Activated CD8-positive, alpha-beta T cell treated with anti-CD3 and anti-CD28 coated beads, Interleukin-2, amount 10 ng/mL, durations not matched to agents 7 days and 5 days (primary cell): ENCODE data around the gene FMNL3. TPM values are rescaled to one million over a fixed set of nuclear protein-coding genes. Genes with fewer than 3 reads are reported as not detected.
A peak's percentile ranks its signal among the peaks of the same experiment; 100 is the strongest.

ENCODE experiments used
- ATAC-seq: fragments of 150-1000 bp; cut with Tn5 transposase; one replicate; pipeline ENCODE4 v1.10.0; 2021; ENCODE audit warnings: moderate library complexity
- CTCF ChIA-PET: fragments of 350-600 bp; sonication (Branson Sonifier 250); formaldehyde crosslinking; loops from one replicate; lab custom pipeline; 2021; ENCODE audit warnings: antibody characterized with exemption; lab: Charles Lee
- POLR2A ChIA-PET: fragments of 350-600 bp; sonication (Branson Sonifier 250); formaldehyde crosslinking; loops from one replicate; lab custom pipeline; 2021; ENCODE audit warnings: antibody characterized with exemption; lab: Charles Lee
- DNase-seq: peaks from one replicate; pipeline ENCODE4 v3.0.0-alpha.2; 2020
- H3K27ac Mint-ChIP-seq: one replicate; pipeline ENCODE4 v1.8.0; 2021; ENCODE audit warnings: mild to moderate bottlenecking, mixed read lengths
- H3K27me3 Mint-ChIP-seq: one replicate; pipeline ENCODE4 v1.8.0; 2021; ENCODE audit warnings: low read depth, mixed read lengths
- H3K36me3 Mint-ChIP-seq: one replicate; pipeline ENCODE4 v1.8.0; 2021; ENCODE audit warnings: low read depth, mixed read lengths
- H3K4me1 Mint-ChIP-seq: one replicate; pipeline ENCODE4 v1.8.0; 2021; ENCODE audit warnings: low read depth, mixed read lengths
- H3K4me3 Mint-ChIP-seq: one replicate; pipeline ENCODE4 v1.8.0; 2021; ENCODE audit warnings: mild to moderate bottlenecking, mixed read lengths
- H3K9me3 Mint-ChIP-seq: one replicate; pipeline ENCODE4 v1.8.0; 2022; ENCODE audit warnings: mixed read lengths; ENCODE audit not compliant: insufficient read depth
- total RNA-seq, 2 experiments: library from RNA; stranded (reverse); gene quantifications; one replicate each; pipeline ENCODE4 v1.2.3, GENCODE V29; 2021

The FMNL3 gene
- total RNA-seq, 2 experiments from 2014 or later, result 53.5 to 54.5 TPM

- Mint-ChIP-seq H3K9me3 (no peaks in the 10 kb centered on the region), H3K27ac (peak overlapping the region; percentile 85), H3K27me3 (no peaks in the 10 kb centered on the region), H3K4me3 (peak overlapping the region; percentile 20), H3K4me1 (peaks cover 81% of the 10 kb centered on the region), H3K36me3 (peaks cover 63% of the 10 kb centered on the region)
- POLR2A ChIA-PET, result interaction anchor here (1.1 to 3.9 kb wide), 3 partner anchors 8 to 40 kb away, joined by 3 to 30 read pairs (median 18); partner anchors contain the start of gene FMNL3
- ATAC-seq, result no peak
- no peak for DNase-seq
- CTCF ChIA-PET, result interaction anchor here (0.6 to 6.4 kb wide), 9 partner anchors 8 to 46 kb away, joined by 3 to 97 read pairs (median 9); partner anchors contain the start of gene FMNL3
Measured at GRCh38 chr12:49664591-49665239, 42.5 kb downstream of the FMNL3 start.

GRCh38 chr12:49664167-49664566 is 43.0 kb downstream of the FMNL3 start:
- DNase-seq (no peak), ATAC-seq (no peak)
- H3K4me1 Mint-ChIP-seq, result peaks cover 79% of the 10 kb centered on the region
- CTCF ChIA-PET, result interaction anchor here (0.6 to 6.4 kb wide), 10 partner anchors 9 to 175 kb away, joined by 3 to 97 read pairs (median 8); partner anchors contain the start of gene FMNL3
- H3K9me3 Mint-ChIP-seq, result no peaks in the 10 kb centered on the region
- POLR2A ChIA-PET, result interaction anchor here (1.1 to 3.9 kb wide), 4 partner anchors 9 to 41 kb away, joined by 3 to 30 read pairs (median 11); partner anchors contain the start of gene FMNL3
- H3K27me3 Mint-ChIP-seq, result no peaks in the 10 kb centered on the region
- peaks cover 65% of the 10 kb centered on the region for H3K36me3 Mint-ChIP-seq
- H3K27ac Mint-ChIP-seq, result peak overlapping the region; percentile 97
- peak overlapping the region; percentile 20 for H3K4me3 Mint-ChIP-seq

GRCh38 chr12:49662998-49663843 is 44.0 kb downstream of the FMNL3 start:
- Mint-ChIP-seq H3K9me3 (no peaks in the 10 kb centered on the region), H3K36me3 (peaks cover 67% of the 10 kb centered on the region), H3K27ac (peak overlapping the region; percentile 97), H3K4me1 (peaks cover 73% of the 10 kb centered on the region), H3K4me3 (peak overlapping the region; percentile 74), H3K27me3 (no peaks in the 10 kb centered on the region)
- ATAC-seq (peak; percentile 98), DNase-seq (peak; percentile 90)
- ChIA-PET CTCF (interaction anchor here (0.9 to 6.4 kb wide), 14 partner anchors 10 to 176 kb away, joined by 3 to 97 read pairs (median 8); partner anchors contain the start of genes FMNL3 and TMBIM6), POLR2A (interaction anchor here (0.8 to 3.9 kb wide), 14 partner anchors 8 to 297 kb away, joined by 3 to 30 read pairs (median 4); partner anchors contain the start of gene FMNL3)

- no peak for ATAC-seq
- ChIA-PET POLR2A (interaction anchor here (1.0 to 1.7 kb wide), 3 partner anchors 37 to 80 kb away, joined by 3 to 6 read pairs (median 4); partner anchors contain the start of gene TMBIM6), CTCF (interaction anchor here (1.5 to 6.4 kb wide), 5 partner anchors 11 to 101 kb away, joined by 6 to 97 read pairs (median 17); partner anchors contain the start of gene FMNL3)
- peak overlapping the region; percentile 97 for H3K27ac Mint-ChIP-seq
- H3K36me3 Mint-ChIP-seq, result peaks cover 69% of the 10 kb centered on the region
- no peak overlapping the region for H3K4me3 Mint-ChIP-seq
- DNase-seq, result no peak
- H3K9me3 Mint-ChIP-seq, result no peaks in the 10 kb centered on the region
- peaks cover 66% of the 10 kb centered on the region for H3K4me1 Mint-ChIP-seq
- no peaks in the 10 kb centered on the region for H3K27me3 Mint-ChIP-seq
Measured at GRCh38 chr12:49661746-49662145, 45.5 kb downstream of the FMNL3 start.

- Mint-ChIP-seq H3K27ac (peak overlapping the region; percentile 97), H3K27me3 (no peaks in the 10 kb centered on the region), H3K9me3 (no peaks in the 10 kb centered on the region), H3K4me1 (peaks cover 69% of the 10 kb centered on the region), H3K4me3 (no peak overlapping the region), H3K36me3 (peaks cover 73% of the 10 kb centered on the region)
- DNase-seq (no peak), ATAC-seq (no peak)
- ChIA-PET POLR2A (interaction anchor here (1.0 to 1.5 kb wide), 2 partner anchors 42 to 80 kb away, joined by 3 to 4 read pairs; partner anchors contain the start of gene TMBIM6), CTCF (interaction anchor here (1.1 to 6.4 kb wide), 5 partner anchors 14 to 178 kb away, joined by 4 to 97 read pairs (median 5); partner anchors contain the start of genes FMNL3 and TMBIM6)
Measured at GRCh38 chr12:49661191-49661590, 46.0 kb downstream of the FMNL3 start.

GRCh38 chr12:49659753-49660152 is 47.5 kb downstream of the FMNL3 start:
- CTCF ChIA-PET, result interaction anchor here (0.9 to 6.4 kb wide), 7 partner anchors 15 to 179 kb away, joined by 3 to 97 read pairs (median 4); partner anchors contain the start of gene FMNL3
- H3K4me1 Mint-ChIP-seq, result peaks cover 64% of the 10 kb centered on the region

GRCh38 chr12:49658276-49658675 is 48.9 kb downstream of the FMNL3 start:
- POLR2A ChIA-PET, result interaction anchor here (0.9 kb wide), 1 partner anchor 83 kb away, joined by 3 read pairs; the partner anchor contains the start of gene TMBIM6
- Mint-ChIP-seq H3K4me1 (peaks cover 50% of the 10 kb centered on the region), H3K9me3 (no peaks in the 10 kb centered on the region), H3K36me3 (peaks cover 60% of the 10 kb centered on the region), H3K27me3 (no peaks in the 10 kb centered on the region), H3K27ac (peak overlapping the region; percentile 27), H3K4me3 (no peak overlapping the region)
- DNase-seq (no peak), ATAC-seq (no peak)
- CTCF ChIA-PET, result interaction anchor here (0.5 to 37.2 kb wide), 3 partner anchors 52 to 767 kb away, joined by 3 to 695 read pairs (median 3); partner anchors contain the start of genes FMNL3 and TMBIM6

More at GRCh38 chr12:49659753-49660152, 47.5 kb downstream of the FMNL3 start:
- ATAC-seq, result no peak
- DNase-seq, result no peak
- Mint-ChIP-seq H3K9me3 (no peaks in the 10 kb centered on the region), H3K36me3 (peaks cover 63% of the 10 kb centered on the region), H3K27me3 (no peaks in the 10 kb centered on the region), H3K27ac (no peak overlapping the region), H3K4me3 (no peak overlapping the region)
- POLR2A ChIA-PET, result no interaction called here

GRCh38 chr12:49655595-49656236 is 51.5 kb downstream of the FMNL3 start:
- DNase-seq (no peak), ATAC-seq (no peak)
- ChIA-PET CTCF (interaction anchor here (0.9 to 37.2 kb wide), 4 partner anchors 8 to 54 kb away, joined by 3 to 695 read pairs (median 16); partner anchors contain the start of gene FMNL3), POLR2A (interaction anchor here (1.5 kb wide), 1 partner anchor 8 kb away, joined by 4 read pairs; no protein-coding TSS in a partner anchor)
- no peaks in the 10 kb centered on the region for H3K9me3 Mint-ChIP-seq
- H3K36me3 Mint-ChIP-seq, result peaks cover 54% of the 10 kb centered on the region
- no peak overlapping the region for H3K4me3 Mint-ChIP-seq
- peaks cover 25% of the 10 kb centered on the region for H3K4me1 Mint-ChIP-seq
- H3K27ac Mint-ChIP-seq, result peak overlapping the region; percentile 78
- no peaks in the 10 kb centered on the region for H3K27me3 Mint-ChIP-seq

- ChIA-PET POLR2A (interaction anchor here (0.6 to 1.4 kb wide), 4 partner anchors 8 to 101 kb away, joined by 3 to 4 read pairs (median 3); no protein-coding TSS in a partner anchor), CTCF (interaction anchor here (0.9 to 37.2 kb wide), 6 partner anchors 9 to 55 kb away, joined by 3 to 695 read pairs (median 6); partner anchors contain the start of gene FMNL3)
- H3K9me3 Mint-ChIP-seq, result no peaks in the 10 kb centered on the region
- no peak overlapping the region for H3K27ac Mint-ChIP-seq
- no peak overlapping the region for H3K4me3 Mint-ChIP-seq
- peaks cover 19% of the 10 kb centered on the region for H3K4me1 Mint-ChIP-seq
- ATAC-seq (no peak), DNase-seq (no peak)
- H3K36me3 Mint-ChIP-seq, result peaks cover 56% of the 10 kb centered on the region
- H3K27me3 Mint-ChIP-seq, result no peaks in the 10 kb centered on the region
Measured at GRCh38 chr12:49654715-49655114, 52.5 kb downstream of the FMNL3 start.

- ATAC-seq, result no peak
- DNase-seq, result no peak
- Mint-ChIP-seq H3K27ac (peak overlapping the region; percentile 26), H3K36me3 (peaks cover 59% of the 10 kb centered on the region), H3K4me3 (no peak overlapping the region), H3K27me3 (no peaks in the 10 kb centered on the region), H3K9me3 (no peaks in the 10 kb centered on the region), H3K4me1 (peaks cover 33% of the 10 kb centered on the region)
- CTCF ChIA-PET, result interaction anchor here (1.2 to 37.2 kb wide), 3 partner anchors 10 to 57 kb away, joined by 4 to 695 read pairs (median 9); partner anchors contain the start of gene FMNL3
- POLR2A ChIA-PET, result interaction anchor here (1.1 to 1.9 kb wide), 2 partner anchors 10 to 18 kb away, joined by 3 to 7 read pairs; no protein-coding TSS in a partner anchor
Measured at GRCh38 chr12:49652921-49653520, 54.2 kb downstream of the FMNL3 start.
